HG02852 (cell line): ENCODE results near the gene SIRPA.

Experiments
- ATAC-seq: cut with Tn5 transposase; IDR thresholded peaks from one replicate; pipeline ENCODE4 v1.9.1; 2021; ENCODE audit warnings: mild to moderate bottlenecking, moderate library complexity; ENCODE audit not compliant: unreplicated experiment

Gene SIRPA

GRCh38 chr20:1887321-1887720 is 7.9 kb upstream of the SIRPA start:
- no peak for ATAC-seq

- no peak for ATAC-seq
Measured at GRCh38 chr20:1887756-1888155, 7.5 kb upstream of the SIRPA start.

- no peak for ATAC-seq
Measured at GRCh38 chr20:1888796-1889463, 6.3 kb upstream of the SIRPA start.

GRCh38 chr20:1890469-1891262 is 4.5 kb upstream of the SIRPA start:
- ATAC-seq: no peak

DNA sequence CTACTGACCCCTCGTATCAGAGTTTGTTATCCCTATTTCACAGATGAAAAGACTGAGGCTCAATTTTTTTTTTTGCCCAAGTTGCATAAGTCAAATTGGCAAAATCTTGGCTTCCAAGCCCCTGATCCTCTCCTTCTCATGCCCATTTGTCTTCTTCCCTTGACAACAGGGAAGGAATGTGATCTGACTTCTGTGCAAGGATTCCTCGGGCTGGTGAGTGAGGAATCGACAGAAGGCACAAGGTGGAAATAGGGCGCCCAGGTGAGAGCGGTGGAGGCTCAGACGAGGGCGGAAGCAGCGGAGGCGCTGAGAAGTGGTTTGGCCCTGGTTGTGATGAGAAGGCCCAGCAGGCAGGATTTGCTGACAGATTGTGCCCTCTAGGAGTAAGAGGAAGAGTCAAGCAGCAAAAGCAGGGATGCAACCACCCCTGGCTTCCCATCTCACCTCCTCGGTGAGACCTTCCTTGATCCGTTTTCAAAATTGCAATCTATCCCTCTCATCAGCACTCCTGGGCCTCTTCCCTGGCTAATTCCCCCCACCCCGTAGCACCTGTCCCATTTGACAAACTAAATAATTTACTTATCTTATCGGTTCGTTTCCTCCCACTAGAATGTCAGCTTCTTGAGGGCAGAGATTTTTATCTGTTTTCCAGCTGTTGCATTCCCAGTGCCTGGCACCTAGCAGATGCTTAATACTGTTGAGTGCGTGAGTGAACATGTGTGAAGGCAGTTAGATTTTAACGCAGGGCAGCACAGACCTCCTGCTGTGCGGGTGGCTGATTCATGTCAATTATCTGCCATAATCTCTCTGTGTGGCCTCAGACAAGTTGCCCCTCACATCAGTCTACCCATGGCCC is 3.7 kb upstream of the SIRPA start:
- no peak for ATAC-seq

DNA sequence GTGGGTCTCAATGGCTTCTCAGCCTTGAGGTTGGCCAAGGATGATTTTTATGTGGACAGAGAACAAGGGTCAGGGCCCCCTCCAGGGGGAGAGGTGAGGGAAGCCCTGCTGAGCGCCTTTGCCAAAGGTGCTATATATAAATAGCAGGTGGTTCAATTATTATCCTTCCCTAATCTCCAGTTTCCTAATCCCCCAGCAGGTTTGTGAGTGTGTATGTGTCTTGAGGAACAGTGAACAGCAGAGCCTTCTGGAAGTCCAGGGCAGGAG is 3.2 kb upstream of the SIRPA start:
- no peak for ATAC-seq

DNA sequence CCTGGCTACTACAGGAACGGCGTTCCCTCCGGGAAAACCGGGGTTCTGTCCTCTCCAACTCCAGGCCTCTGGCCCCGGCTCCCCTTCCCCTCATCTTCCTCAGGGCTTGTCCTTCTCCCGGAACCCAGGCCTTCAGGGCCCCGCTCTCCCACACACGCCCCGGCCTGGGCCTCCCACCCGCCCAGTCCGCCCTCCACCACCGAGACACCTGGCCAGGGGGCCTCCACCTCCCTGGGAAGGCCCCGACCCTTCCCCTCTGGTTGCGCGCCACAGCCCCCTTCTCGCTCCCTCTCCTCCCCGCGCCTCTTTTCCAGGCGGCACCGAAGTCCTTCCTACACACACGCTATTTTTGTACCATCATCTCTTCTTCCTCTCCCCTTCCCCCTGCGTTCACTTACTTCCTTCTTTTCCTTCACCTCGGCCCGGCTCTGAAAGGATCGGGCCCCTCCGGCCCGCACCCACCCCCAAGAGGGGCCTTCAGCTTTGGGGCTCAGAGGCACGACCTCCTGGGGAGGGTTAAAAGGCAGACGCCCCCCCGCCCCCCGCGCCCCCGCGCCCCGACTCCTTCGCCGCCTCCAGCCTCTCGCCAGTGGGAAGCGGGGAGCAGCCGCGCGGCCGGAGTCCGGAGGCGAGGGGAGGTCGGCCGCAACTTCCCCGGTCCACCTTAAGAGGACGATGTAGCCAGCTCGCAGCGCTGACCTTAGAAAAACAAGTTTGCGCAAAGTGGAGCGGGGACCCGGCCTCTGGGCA is 1.3 kb upstream of the SIRPA start:
- no peak for ATAC-seq

- no peak for ATAC-seq
Measured at GRCh38 chr20:1894471-1894950, 696 bp upstream of the SIRPA start.

DNA sequence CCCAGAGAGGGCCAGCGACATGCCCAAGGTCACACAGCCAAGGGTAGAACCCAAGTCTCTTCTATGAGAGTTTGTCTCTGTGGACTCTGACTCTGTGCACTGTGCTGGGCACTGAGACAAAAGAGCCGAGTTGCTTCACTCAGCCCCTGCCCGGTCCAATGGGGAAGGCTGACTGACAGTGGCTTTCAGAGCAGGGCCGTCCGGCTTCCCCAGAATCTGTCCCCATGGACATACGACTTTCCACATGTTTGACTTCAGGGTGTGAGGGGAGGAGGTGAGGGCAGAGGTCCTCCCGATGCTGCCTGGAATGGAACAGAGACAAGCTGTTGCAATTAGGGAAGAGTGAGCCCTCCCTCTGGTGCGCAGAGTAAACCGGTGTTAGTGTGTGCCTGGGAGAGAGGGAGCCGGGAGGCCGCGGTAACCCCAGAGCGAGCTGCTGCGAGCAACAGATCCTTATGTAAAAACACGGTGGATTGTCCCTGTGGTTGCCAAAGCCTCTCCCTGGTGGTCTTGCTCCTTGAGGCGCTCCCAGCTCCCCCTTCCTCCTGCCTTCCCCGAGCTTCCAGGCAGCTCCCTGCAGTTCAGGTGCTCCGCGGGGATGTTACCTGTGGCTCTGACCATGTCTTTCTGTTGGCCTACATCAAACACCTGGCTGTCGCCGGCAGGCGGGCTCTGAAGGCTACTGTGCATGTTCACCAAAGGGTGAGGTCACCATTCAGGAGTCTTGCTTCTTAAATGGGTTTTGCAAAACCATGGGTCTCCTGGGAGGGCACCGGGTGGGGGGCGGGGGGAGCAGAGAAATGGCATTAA is 672 bp downstream of the SIRPA start:
- no peak for ATAC-seq

DNA sequence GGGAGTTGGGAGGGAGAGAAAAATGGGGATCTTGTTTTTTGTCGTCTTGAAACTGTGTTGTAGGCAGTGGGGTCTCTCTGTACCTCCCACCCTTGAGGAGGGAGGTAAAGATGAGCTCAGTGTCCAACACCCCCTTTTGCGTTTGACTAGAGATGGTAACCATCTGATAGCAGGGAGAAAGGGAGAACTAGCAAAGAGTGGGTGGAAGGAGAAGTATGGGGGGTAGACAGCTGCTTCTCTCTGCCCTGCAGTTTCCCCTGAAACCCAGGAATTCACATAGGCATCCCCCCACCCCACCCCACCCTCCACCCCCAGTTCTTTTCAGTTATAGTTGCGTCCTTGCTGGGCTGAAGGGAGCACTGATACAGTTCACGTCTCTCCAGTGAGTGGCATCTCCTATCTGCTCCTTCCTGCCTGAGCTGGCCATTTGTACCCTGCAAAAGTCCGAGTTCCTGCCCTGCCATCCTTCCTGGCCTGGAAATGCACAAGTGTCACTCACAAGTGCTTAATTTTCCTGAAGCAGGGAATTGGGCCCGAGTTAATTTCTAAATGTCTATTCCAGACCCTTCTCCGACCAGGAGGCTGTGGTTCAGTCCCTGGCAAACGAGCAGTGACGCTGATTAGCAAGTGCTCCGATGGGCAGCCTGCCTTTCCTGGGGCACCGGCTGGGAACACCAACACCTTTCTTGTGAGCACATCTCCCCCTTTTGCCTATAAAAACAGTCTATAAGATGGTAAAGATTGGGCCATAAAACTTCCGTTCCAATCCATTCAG is 1.5 kb downstream of the SIRPA start:
- no peak for ATAC-seq

- no peak for ATAC-seq
Measured at GRCh38 chr20:1897541-1897940, 2.3 kb downstream of the SIRPA start.

DNA sequence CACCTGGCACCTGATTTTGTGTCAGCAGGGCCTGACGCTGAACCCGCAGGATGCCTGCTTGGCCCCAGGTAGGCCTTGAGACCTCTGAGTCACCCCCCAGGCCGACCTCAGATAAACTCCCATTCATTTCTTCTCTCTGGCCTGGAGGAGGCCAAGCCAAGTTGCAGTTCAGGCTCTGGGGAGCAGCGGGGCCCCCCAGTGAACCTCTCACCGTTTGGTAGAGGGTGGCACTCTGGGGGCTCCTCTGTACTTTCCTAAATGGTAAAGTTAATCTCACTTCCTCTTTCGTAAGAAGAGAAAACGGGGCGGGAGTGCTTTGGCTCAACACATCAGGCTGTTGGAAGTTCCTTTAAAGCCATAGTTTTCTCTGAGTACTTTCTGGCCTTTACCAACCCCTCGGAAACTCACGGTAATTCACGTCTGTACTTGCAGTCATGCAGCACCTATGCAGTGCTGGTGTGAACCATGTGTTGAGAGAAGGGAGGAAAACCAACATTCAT is 2.8 kb downstream of the SIRPA start:
- ATAC-seq: peak; percentile 45

- no peak for ATAC-seq
Measured at GRCh38 chr20:1898482-1899240, 3.5 kb downstream of the SIRPA start.

DNA sequence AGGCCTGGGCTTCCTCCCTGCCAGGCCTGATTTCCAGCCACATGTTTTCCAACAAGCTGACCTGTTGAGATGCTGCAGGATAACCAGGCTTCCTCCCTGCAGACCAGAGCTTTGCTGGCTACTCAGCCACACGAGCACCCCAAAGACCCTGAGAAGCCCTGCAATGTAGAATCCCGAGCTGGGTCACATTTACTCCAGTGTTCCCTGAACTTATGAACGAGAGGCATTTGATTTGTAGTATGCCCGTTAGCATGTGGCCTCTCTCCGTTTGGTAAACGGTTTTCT is 4.0 kb downstream of the SIRPA start:
- no peak for ATAC-seq

GRCh38 chr20:1900321-1900801 is 5.2 kb downstream of the SIRPA start:
- ATAC-seq: no peak

- ATAC-seq: no peak
Measured at GRCh38 chr20:1901704-1902103, 6.5 kb downstream of the SIRPA start.

DNA sequence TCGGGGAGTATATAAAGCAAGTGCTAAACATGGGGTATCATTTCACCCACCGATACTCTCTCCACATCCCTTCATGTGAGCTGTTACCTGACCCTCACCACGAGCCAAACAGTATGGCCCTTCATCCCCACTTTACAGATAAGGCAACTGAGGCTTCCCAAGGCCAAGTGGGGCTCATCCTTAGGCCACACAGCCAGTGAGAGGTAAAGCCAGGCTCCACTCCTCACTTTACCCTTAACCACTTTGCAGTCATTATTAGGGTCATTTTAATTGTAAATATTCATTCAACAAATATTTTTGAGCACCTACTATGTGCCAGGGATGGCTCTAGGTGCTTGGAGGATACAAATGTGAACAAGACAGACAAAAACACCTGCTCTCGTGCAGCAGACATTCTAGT is 7.0 kb downstream of the SIRPA start:
- no peak for ATAC-seq

- ATAC-seq: no peak
Measured at GRCh38 chr20:1904135-1904534, 8.9 kb downstream of the SIRPA start.

- ATAC-seq: no peak
Measured at GRCh38 chr20:1905009-1905408, 9.8 kb downstream of the SIRPA start.
